Panc1 (cell line): ENCODE results near the gene PAPSS2. TPM values are rescaled to one million over a fixed set of nuclear protein-coding genes. Genes with fewer than 3 reads are reported as not detected.

Source experiments
- ATAC-seq: fragments of 200-7000 bp; cut with Tn5 transposase; 2 replicates; pipeline ENCODE4 v1.9.1; 2020; ENCODE audit warnings: mild to moderate bottlenecking, moderate library complexity
- BruUV-seq: library from RNA; stranded (reverse); fragments of 400-500 nt; replicated peaks from 2 replicates; lab custom pipeline; 2021; lab: Mats Ljungman, UMichigan
- CTCF ChIA-PET: fragments of 300-600 bp; sonication (Branson Sonifier 250); formaldehyde crosslinking; loops from one replicate; lab custom pipeline; 2022; ENCODE audit warnings: antibody characterized with exemption; lab: Charles Lee
- POLR2A ChIA-PET: fragments of 300-600 bp; sonication (Branson Sonifier 250); formaldehyde crosslinking; loops from one replicate; lab custom pipeline; 2022; ENCODE audit warnings: antibody characterized with exemption; lab: Charles Lee
- DNase-seq: peaks from one replicate; pipeline ENCODE4 v3.0.0-alpha.2; 2010; ENCODE audit warnings: low read depth, low spot score
- H3K27ac ChIP-seq: 2 replicates; pipeline ENCODE4 v1.5.1; 2011; ENCODE audit warnings: mild to moderate bottlenecking, low read length, inconsistent platforms
- H3K27me3 ChIP-seq: fragments of 200-500 bp; sonication (Bioruptor generic); 2 replicates; pipeline ENCODE4 v1.6.0; 2014; ENCODE audit warnings: low read length, inconsistent platforms; ENCODE audit not compliant: control insufficient read depth, insufficient read depth
- H3K36me3 ChIP-seq: fragments of 200-500 bp; sonication (Bioruptor generic); 2 replicates; pipeline ENCODE4 v1.5.1; 2014; ENCODE audit warnings: inconsistent platforms, mild to moderate bottlenecking, low read length, moderate library complexity; ENCODE audit not compliant: control insufficient read depth, insufficient read depth
- H3K4me1 ChIP-seq: 2 replicates; pipeline ENCODE4 v1.5.1; 2011; ENCODE audit warnings: inconsistent platforms, mild to moderate bottlenecking, low read length, moderate library complexity; ENCODE audit not compliant: control insufficient read depth, insufficient read depth
- H3K4me3 ChIP-seq, 2 experiments: 2 replicates each; pipeline ENCODE4 v1.5.1; 2011 to 2012; ENCODE audit warnings: low read depth in 2 of 2, low read length in 2 of 2, mild to moderate bottlenecking in 2 of 2, inconsistent platforms in 1 of 2, moderate library complexity in 1 of 2
- H3K9me3 ChIP-seq: fragments of 200-500 bp; sonication (Bioruptor generic); 2 replicates; pipeline ENCODE4 v1.5.1; 2014; ENCODE audit warnings: low read depth, mild to moderate bottlenecking, inconsistent platforms, low read length, moderate library complexity; ENCODE audit not compliant: control insufficient read depth, insufficient read depth
- POLR2AphosphoS5 ChIP-seq: IDR thresholded peaks from 2 replicates; pipeline ENCODE4 v1.6.1; 2012; ENCODE audit warnings: mild to moderate bottlenecking, low read depth, low read length, moderate library complexity
- SIN3A ChIP-seq: IDR thresholded peaks from 2 replicates; pipeline ENCODE4 v1.6.1; 2012; ENCODE audit warnings: low read depth, mild to moderate bottlenecking, low read length, moderate library complexity, borderline replicate concordance; ENCODE audit not compliant: insufficient read depth
- TCF7L2 ChIP-seq: IDR thresholded peaks from 2 replicates; pipeline ENCODE4 v1.6.1; 2011; ENCODE audit warnings: mild to moderate bottlenecking, low read depth, low read length, inconsistent platforms
- in situ Hi-C: cut with HindIII; loops from 2 replicates; pipeline ENCODE4 v1.10.0; 2016; ENCODE audit warnings: low sequenced_read_pairs, low pct_unique_long_range_greater_than_20kb
- intact Hi-C: fragments of 100-400 bp; cut with micrococcal nuclease; formaldehyde crosslinking; loops from one replicate; pipeline ENCODE4 v1.10.0; 2022; ENCODE audit not compliant: unreplicated experiment
- total RNA-seq: library from RNA; stranded (reverse); gene quantifications from one replicate; pipeline ENCODE4 v1.2.1, GENCODE V29; 2021; ENCODE audit not compliant: unreplicated experiment
- TF ChIP-seq, protein P1 (sequence below), 2 experiments: IDR thresholded peaks; 2 replicates each; pipeline ENCODE4 v1.6.1; 2011 to 2012; ENCODE audit warnings: low read depth in 2 of 2, control low read depth in 1 of 2, low read length in 1 of 2, mild to moderate bottlenecking in 1 of 2, moderate library complexity in 1 of 2; ENCODE audit not compliant: insufficient read depth in 1 of 2
- TF ChIP-seq, protein P2 (sequence below): fragments of 450-650 bp; IDR thresholded peaks from 2 replicates; pipeline ENCODE4 v1.5.1; 2017; ENCODE audit warnings: mild to moderate bottlenecking

Gene PAPSS2
- total RNA-seq, 1 experiment from 2014 or later = 17.1 TPM

DNA sequence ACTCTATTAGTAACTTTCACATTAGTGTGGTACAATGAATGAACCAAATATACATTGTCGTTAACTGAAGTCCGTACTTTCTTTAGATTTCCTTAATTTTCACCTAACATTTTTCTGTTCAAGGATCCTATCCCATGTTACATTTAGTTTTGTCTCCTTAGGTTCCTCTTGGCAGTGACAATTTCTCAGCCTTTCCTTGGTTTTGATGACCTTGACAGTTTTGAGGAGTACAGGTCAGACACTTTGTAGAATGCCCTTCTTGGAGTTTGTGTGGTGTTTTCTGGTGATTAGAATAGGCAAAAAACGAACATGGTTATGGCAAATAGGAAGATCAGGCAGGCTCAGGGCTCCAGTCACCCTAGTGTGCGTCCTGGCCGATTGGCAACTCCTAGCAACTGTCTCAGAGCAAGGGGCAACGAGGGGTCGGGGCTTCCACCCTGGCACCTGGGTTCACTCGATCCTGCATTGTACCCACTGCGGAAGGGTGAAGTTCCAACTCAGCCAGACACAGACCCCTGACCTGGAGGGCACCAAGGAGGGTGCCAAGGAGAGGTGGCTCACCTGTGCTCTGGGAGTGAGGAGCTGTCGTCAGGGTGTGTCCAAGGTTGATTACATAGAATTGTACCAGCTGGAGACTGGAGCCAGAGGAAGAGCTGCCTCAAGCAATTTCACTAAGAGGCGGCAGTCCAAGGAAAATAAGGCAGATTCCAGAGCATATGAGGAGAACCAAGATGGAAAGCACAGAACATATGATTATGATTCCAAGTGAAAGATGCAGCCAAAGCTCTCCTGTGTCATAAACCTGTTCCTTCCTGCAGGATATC lies 37.5 kb downstream of the PAPSS2 start:
- POLR2A ChIA-PET = no interaction called here
- DNase-seq = no peak
- no TSS peak for BruUV-seq

DNA sequence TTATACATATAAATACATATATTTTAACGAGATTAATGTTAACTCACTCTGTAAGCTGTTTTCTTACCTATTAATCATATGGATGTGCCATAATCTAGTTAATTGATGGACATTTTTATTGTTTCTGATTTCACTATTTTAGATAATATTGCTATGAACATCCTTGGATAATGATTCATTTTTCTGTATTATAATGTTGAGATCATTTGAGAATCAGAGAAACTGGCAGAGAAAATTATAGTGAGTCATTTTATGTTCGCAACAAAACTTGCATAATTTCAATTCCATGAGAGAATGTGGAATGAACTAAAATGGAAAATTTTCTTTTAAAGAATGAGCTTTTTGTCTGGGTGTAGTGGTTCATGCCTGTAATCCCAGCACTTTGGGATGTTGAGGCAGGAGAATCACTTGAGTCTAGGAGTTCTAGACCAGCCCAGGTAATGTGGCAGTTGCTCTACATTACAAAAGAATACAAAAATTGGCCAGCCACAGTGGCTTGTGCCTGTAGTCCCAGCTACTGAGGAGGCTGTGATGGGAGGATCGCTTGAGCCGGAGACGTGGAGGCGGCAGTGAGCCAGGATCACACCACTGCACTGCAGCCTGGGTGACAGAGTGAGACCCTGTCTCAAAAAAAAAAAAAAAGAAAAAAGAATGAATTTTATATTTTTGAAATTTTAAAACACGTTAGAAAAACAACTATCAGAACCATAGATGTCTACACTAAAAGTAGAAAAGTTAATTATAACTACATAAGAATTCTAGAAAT lies 40.5 kb downstream of the PAPSS2 start:
- no TSS peak for BruUV-seq
- ATAC-seq = no peak
- POLR2A ChIA-PET = interaction anchor here (0.6 kb wide), 1 partner anchor 51 kb away, joined by 4 read pairs; no protein-coding TSS in a partner anchor
- intact Hi-C loops (no loop called here), in situ Hi-C loops (no loop called here)
- H3K4me1 ChIP-seq = no peaks in the 10 kb centered on the region
- DNase-seq = no peak
- H3K9me3 ChIP-seq = no peaks in the 10 kb centered on the region
- peaks cover 2% of the 10 kb centered on the region; the same call in 1 of the 2 replicates for H3K27me3 ChIP-seq
- no peak overlapping the region for H3K4me3 ChIP-seq
- H3K36me3 ChIP-seq = no peaks in the 10 kb centered on the region
- TF ChIP-seq, protein P1, sequence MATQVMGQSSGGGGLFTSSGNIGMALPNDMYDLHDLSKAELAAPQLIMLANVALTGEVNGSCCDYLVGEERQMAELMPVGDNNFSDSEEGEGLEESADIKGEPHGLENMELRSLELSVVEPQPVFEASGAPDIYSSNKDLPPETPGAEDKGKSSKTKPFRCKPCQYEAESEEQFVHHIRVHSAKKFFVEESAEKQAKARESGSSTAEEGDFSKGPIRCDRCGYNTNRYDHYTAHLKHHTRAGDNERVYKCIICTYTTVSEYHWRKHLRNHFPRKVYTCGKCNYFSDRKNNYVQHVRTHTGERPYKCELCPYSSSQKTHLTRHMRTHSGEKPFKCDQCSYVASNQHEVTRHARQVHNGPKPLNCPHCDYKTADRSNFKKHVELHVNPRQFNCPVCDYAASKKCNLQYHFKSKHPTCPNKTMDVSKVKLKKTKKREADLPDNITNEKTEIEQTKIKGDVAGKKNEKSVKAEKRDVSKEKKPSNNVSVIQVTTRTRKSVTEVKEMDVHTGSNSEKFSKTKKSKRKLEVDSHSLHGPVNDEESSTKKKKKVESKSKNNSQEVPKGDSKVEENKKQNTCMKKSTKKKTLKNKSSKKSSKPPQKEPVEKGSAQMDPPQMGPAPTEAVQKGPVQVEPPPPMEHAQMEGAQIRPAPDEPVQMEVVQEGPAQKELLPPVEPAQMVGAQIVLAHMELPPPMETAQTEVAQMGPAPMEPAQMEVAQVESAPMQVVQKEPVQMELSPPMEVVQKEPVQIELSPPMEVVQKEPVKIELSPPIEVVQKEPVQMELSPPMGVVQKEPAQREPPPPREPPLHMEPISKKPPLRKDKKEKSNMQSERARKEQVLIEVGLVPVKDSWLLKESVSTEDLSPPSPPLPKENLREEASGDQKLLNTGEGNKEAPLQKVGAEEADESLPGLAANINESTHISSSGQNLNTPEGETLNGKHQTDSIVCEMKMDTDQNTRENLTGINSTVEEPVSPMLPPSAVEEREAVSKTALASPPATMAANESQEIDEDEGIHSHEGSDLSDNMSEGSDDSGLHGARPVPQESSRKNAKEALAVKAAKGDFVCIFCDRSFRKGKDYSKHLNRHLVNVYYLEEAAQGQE (IDR thresholded peaks at IDR 0.05; ENCODE audit: insufficient read depth in 1 of 2, low read depth in 2 of 2, low read length in 1 of 2) = no peak
- TF ChIP-seq TCF7L2 (no peak), POLR2AphosphoS5 (no peak), SIN3A (no peak)
- TF ChIP-seq, protein P2, sequence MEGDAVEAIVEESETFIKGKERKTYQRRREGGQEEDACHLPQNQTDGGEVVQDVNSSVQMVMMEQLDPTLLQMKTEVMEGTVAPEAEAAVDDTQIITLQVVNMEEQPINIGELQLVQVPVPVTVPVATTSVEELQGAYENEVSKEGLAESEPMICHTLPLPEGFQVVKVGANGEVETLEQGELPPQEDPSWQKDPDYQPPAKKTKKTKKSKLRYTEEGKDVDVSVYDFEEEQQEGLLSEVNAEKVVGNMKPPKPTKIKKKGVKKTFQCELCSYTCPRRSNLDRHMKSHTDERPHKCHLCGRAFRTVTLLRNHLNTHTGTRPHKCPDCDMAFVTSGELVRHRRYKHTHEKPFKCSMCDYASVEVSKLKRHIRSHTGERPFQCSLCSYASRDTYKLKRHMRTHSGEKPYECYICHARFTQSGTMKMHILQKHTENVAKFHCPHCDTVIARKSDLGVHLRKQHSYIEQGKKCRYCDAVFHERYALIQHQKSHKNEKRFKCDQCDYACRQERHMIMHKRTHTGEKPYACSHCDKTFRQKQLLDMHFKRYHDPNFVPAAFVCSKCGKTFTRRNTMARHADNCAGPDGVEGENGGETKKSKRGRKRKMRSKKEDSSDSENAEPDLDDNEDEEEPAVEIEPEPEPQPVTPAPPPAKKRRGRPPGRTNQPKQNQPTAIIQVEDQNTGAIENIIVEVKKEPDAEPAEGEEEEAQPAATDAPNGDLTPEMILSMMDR = no peak
- H3K27ac ChIP-seq = no peak overlapping the region
- CTCF ChIA-PET = no interaction called here

More for the DNA sequence above, 37.5 kb downstream of the PAPSS2 start:
- Histone ChIP-seq H3K36me3 (no peaks in the 10 kb centered on the region), H3K4me1 (no peaks in the 10 kb centered on the region), H3K27me3 (peaks cover 2% of the 10 kb centered on the region; the same call in 1 of the 2 replicates), H3K9me3 (no peaks in the 10 kb centered on the region), H3K4me3 (no peak overlapping the region), H3K27ac (no peak overlapping the region)
- CTCF ChIA-PET = no interaction called here
- intact Hi-C loops (no loop called here), in situ Hi-C loops (no loop called here)
- TF ChIP-seq, protein P2 = no peak
- TF ChIP-seq POLR2AphosphoS5 (no peak), SIN3A (no peak), TCF7L2 (no peak)
- TF ChIP-seq, protein P1 (IDR thresholded peaks at IDR 0.05; ENCODE audit: insufficient read depth in 1 of 2, low read depth in 2 of 2, low read length in 1 of 2) = no peak
- no peak for ATAC-seq
